ENCODE data around the gene RCAN2.

- TF ChIP-seq, protein P1, sequence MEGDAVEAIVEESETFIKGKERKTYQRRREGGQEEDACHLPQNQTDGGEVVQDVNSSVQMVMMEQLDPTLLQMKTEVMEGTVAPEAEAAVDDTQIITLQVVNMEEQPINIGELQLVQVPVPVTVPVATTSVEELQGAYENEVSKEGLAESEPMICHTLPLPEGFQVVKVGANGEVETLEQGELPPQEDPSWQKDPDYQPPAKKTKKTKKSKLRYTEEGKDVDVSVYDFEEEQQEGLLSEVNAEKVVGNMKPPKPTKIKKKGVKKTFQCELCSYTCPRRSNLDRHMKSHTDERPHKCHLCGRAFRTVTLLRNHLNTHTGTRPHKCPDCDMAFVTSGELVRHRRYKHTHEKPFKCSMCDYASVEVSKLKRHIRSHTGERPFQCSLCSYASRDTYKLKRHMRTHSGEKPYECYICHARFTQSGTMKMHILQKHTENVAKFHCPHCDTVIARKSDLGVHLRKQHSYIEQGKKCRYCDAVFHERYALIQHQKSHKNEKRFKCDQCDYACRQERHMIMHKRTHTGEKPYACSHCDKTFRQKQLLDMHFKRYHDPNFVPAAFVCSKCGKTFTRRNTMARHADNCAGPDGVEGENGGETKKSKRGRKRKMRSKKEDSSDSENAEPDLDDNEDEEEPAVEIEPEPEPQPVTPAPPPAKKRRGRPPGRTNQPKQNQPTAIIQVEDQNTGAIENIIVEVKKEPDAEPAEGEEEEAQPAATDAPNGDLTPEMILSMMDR (IDR thresholded peaks at IDR 0.05): no peak
- TF ChIP-seq POLR2A (IDR thresholded peaks at IDR 0.05): no peak
- no peak for TF ChIP-seq POLR2AphosphoS5 (IDR thresholded peaks at IDR 0.05)
Measured at GRCh38 chr6:46357591-46357990, 133.7 kb downstream of the RCAN2 start.

Measured in upper lobe of left lung (tissue), 4 donors.